Measurements from ENCODE around the gene FATE1.

DNA sequence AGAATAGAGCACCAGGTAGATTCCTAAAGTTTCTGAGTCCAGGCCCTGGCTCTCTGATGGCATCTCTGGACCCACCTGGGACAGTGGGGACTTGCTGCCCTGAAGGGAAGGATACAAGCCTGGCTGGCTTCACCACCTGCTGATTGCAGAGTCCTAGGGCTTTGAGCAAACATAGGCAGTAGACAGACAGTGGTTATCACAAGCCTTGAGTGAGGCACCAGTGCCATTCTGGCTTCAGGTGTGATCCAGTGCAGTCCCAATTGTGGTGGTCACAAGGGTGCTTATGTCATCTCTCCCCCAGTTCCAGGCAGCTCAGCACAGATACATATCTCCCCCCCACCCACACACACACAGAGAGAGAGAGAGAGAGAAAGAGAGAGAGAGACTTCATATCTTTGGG lies 27.1 kb upstream of the FATE1 start:
- TF ChIP-seq, protein P1, sequence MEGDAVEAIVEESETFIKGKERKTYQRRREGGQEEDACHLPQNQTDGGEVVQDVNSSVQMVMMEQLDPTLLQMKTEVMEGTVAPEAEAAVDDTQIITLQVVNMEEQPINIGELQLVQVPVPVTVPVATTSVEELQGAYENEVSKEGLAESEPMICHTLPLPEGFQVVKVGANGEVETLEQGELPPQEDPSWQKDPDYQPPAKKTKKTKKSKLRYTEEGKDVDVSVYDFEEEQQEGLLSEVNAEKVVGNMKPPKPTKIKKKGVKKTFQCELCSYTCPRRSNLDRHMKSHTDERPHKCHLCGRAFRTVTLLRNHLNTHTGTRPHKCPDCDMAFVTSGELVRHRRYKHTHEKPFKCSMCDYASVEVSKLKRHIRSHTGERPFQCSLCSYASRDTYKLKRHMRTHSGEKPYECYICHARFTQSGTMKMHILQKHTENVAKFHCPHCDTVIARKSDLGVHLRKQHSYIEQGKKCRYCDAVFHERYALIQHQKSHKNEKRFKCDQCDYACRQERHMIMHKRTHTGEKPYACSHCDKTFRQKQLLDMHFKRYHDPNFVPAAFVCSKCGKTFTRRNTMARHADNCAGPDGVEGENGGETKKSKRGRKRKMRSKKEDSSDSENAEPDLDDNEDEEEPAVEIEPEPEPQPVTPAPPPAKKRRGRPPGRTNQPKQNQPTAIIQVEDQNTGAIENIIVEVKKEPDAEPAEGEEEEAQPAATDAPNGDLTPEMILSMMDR (conservative IDR thresholded peaks at IDR 0.05 in 1 of 2, IDR thresholded peaks at IDR 0.05 in 1 of 2; ENCODE audit: low read depth in 1 of 2, low read length in 2 of 2), result no peak
- no peak for TF ChIP-seq EZH2 (IDR thresholded peaks at IDR 0.05; ENCODE audit: low read length, missing control alignments)

All from fibroblast of lung (primary cell).